HEK293 (cell line): ENCODE results near the gene JAML.

Experiments
- CTCF ChIA-PET: fragments of 350-600 bp; formaldehyde crosslinking; extraction: SDS; loops from one replicate; lab custom pipeline; 2021; ENCODE audit warnings: antibody characterized with exemption; lab: Yijun Ruan, JAX
- POLR2A ChIA-PET: fragments of 300-600 bp; formaldehyde crosslinking; extraction: SDS; loops from one replicate; lab custom pipeline; 2020; ENCODE audit warnings: antibody characterized with exemption, inconsistent platforms; lab: Yijun Ruan, JAX
- H3K27ac ChIP-seq: fragments of 200-500 bp; sonication (Bioruptor generic); 2 replicates; pipeline ENCODE4 v1.5.1; 2014; ENCODE audit warnings: low read depth, low read length, control low read depth, inconsistent platforms; ENCODE audit errors: extremely low read depth
- H3K36me3 ChIP-seq, 2 experiments: fragments of 200-500 bp in 1 of 2; sonication (Bioruptor generic) in 1 of 2; 1 replicate in 1 of 2; 2 replicates in 1 of 2; pipeline ENCODE4 v1.5.1; 2014 to 2017; ENCODE audit warnings: inconsistent platforms in 2 of 2, low read length in 2 of 2; ENCODE audit not compliant: control insufficient read depth in 2 of 2, insufficient read depth in 1 of 2
- H3K4me1 ChIP-seq: fragments of 200-500 bp; sonication (Bioruptor generic); 2 replicates; pipeline ENCODE4 v1.5.1; 2014; ENCODE audit warnings: mild to moderate bottlenecking, low read length, inconsistent platforms; ENCODE audit not compliant: control insufficient read depth, insufficient read depth
- H3K4me3 ChIP-seq: 2 replicates; pipeline ENCODE4 v1.5.1; 2011; ENCODE audit warnings: low read depth, mild to moderate bottlenecking, control low read depth, low read length, moderate library complexity
- H3K9me3 ChIP-seq: fragments of 200-500 bp; sonication (Bioruptor generic); 2 replicates; pipeline ENCODE4 v1.5.1; 2014; ENCODE audit warnings: low read depth, low read length, inconsistent platforms; ENCODE audit not compliant: control insufficient read depth, insufficient read depth
- BCL11A ChIP-seq: fragments of 450-650 bp; formaldehyde crosslinking; IDR thresholded peaks from 2 replicates; pipeline ENCODE4 v1.5.1; 2016; ENCODE audit warnings: low read depth, missing biosample characterization, missing genetic modification characterization
- KLF1 ChIP-seq: fragments of 450-650 bp; formaldehyde crosslinking; IDR thresholded peaks from 2 replicates; pipeline ENCODE4 v1.5.1; 2016; ENCODE audit warnings: missing biosample characterization, missing genetic modification characterization
- SCRT2 ChIP-seq: fragments of 450-650 bp; formaldehyde crosslinking; IDR thresholded peaks from 2 replicates; pipeline ENCODE4 v1.5.1; 2016; ENCODE audit warnings: missing biosample characterization, missing genetic modification characterization
- SETDB1 ChIP-seq: IDR thresholded peaks from one replicate; pipeline ENCODE4 v1.6.1; 2017; ENCODE audit warnings: mild to moderate bottlenecking, low read length, moderate library complexity, mixed read lengths; ENCODE audit not compliant: insufficient read length
- TCF7L2 ChIP-seq: IDR thresholded peaks from 2 replicates; pipeline ENCODE4 v1.6.1; 2011; ENCODE audit warnings: low read depth, mild to moderate bottlenecking, inconsistent platforms, low read length, moderate library complexity, borderline replicate concordance
- ZBTB1 ChIP-seq: fragments of 450-650 bp; formaldehyde crosslinking; IDR thresholded peaks from 2 replicates; pipeline ENCODE4 v1.5.1; 2016; ENCODE audit warnings: missing biosample characterization, missing genetic modification characterization
- ZBTB20 ChIP-seq: fragments of 450-650 bp; formaldehyde crosslinking; IDR thresholded peaks from 2 replicates; pipeline ENCODE4 v1.5.1; 2016; ENCODE audit warnings: missing biosample characterization, missing genetic modification characterization
- ZNF157 ChIP-seq: fragments of 450-650 bp; formaldehyde crosslinking; IDR thresholded peaks from 2 replicates; pipeline ENCODE4 v1.5.1; 2016; ENCODE audit warnings: missing biosample characterization, missing genetic modification characterization
- ZNF184 ChIP-seq: fragments of 450-650 bp; IDR thresholded peaks from 2 replicates; pipeline ENCODE4 v1.5.1; 2018; ENCODE audit warnings: missing biosample characterization, mild to moderate bottlenecking, missing genetic modification characterization
- ZNF266 ChIP-seq: fragments of 450-650 bp; formaldehyde crosslinking; IDR thresholded peaks from 2 replicates; pipeline ENCODE4 v1.5.1; 2016; ENCODE audit warnings: missing biosample characterization, missing genetic modification characterization, low read depth
- ZNF404 ChIP-seq: fragments of 450-650 bp; formaldehyde crosslinking; IDR thresholded peaks from 2 replicates; pipeline ENCODE4 v1.5.1; 2017; ENCODE audit warnings: missing biosample characterization, missing genetic modification characterization
- ZNF48 ChIP-seq: fragments of 450-650 bp; formaldehyde crosslinking; IDR thresholded peaks from 2 replicates; pipeline ENCODE4 v1.5.1; 2016; ENCODE audit warnings: missing biosample characterization, missing genetic modification characterization
- ZNF501 ChIP-seq: fragments of 450-650 bp; formaldehyde crosslinking; IDR thresholded peaks from 2 replicates; pipeline ENCODE4 v1.5.1; 2016; ENCODE audit warnings: missing biosample characterization, missing genetic modification characterization
- ZNF558 ChIP-seq: fragments of 450-650 bp; formaldehyde crosslinking; IDR thresholded peaks from 2 replicates; pipeline ENCODE4 v1.5.1; 2016; ENCODE audit warnings: missing biosample characterization, missing genetic modification characterization
- ZNF664 ChIP-seq: fragments of 450-650 bp; formaldehyde crosslinking; IDR thresholded peaks from 2 replicates; pipeline ENCODE4 v1.5.1; 2016; ENCODE audit warnings: missing biosample characterization, missing genetic modification characterization
- ZNF677 ChIP-seq: fragments of 450-650 bp; IDR thresholded peaks from 2 replicates; pipeline ENCODE4 v1.5.0; 2018; ENCODE audit warnings: missing biosample characterization, mild to moderate bottlenecking, missing genetic modification characterization, moderate library complexity
- ZSCAN30 ChIP-seq: fragments of 450-650 bp; IDR thresholded peaks from 2 replicates; pipeline ENCODE4 v1.5.1; 2018; ENCODE audit warnings: missing biosample characterization, mild to moderate bottlenecking, missing genetic modification characterization, moderate library complexity
- TF ChIP-seq, protein P1 (sequence below): fragments of 450-650 bp; formaldehyde crosslinking; IDR thresholded peaks from 2 replicates; pipeline ENCODE4 v1.5.1; 2016; ENCODE audit warnings: missing biosample characterization, missing genetic modification characterization
- TF ChIP-seq, protein P2 (sequence below): fragments of 450-650 bp; formaldehyde crosslinking; IDR thresholded peaks from 2 replicates; pipeline ENCODE4 v1.5.1; 2016; ENCODE audit warnings: missing biosample characterization, missing genetic modification characterization

JAML gene

DNA sequence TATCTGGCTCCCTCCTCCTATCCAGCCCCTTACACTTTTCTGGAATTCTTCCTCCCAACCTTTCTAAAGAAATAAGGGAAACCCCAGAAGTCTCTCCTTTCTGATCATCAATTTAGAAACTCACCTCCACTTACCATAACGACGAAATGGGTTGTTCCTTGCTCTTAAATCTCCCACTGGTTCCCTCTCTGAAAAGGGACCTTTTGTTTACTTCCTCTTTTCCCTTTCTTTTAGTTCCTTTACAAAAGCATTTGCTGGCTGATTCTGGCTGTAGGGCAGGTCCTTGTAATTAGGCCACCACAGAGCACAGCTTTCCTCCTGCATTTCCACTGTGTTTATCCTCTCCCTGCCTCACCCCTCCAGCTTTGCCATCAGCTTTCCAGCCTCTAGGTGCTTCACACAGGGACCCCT, 12.0 kb downstream of the JAML start:
- ChIA-PET POLR2A (no interaction called here), CTCF (interaction anchor here (0.6 to 4.7 kb wide), 3 partner anchors 14 to 273 kb away, joined by 3 to 30 read pairs (median 4); no protein-coding TSS in a partner anchor)
- Histone ChIP-seq H3K4me3 (no peak overlapping the region), H3K4me1 (no peaks in the 10 kb centered on the region), H3K36me3 (no peaks in the 10 kb centered on the region), H3K27ac (no peak overlapping the region), H3K9me3 (no peaks in the 10 kb centered on the region)
- TF ChIP-seq ZNF266 (tag by site-specific recombination): no peak

DNA sequence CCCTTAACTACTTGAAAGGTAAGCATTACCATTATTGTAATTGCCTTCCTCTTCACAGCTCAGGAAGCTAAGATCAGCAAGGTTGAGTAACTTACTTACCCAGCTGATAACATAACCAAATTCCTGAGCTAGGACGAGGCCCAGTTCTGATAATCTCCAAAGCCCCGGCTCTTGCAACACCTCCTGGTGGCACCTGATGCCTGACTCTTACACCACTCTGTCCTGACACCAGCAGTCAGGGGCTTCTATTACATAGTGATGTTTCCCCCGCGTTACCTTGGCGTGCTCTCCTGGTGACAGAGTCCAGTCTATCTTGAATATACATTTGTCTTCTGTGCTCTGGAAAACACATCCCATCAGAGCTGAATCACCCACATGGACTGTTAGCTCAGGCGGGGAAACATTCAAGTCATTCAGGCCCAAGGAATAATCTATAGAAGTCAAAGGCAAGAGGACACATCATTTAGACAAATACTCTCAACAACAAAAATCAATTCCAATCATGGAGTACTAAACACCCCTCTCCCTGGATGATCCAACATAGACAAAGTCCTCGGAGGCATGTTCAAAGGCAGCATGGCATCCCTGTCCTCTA, 12.6 kb downstream of the JAML start:
- no peak for TF ChIP-seq SCRT2 (tag by site-specific recombination)
- no peak for TF ChIP-seq ZNF558 (tag by site-specific recombination)
- TF ChIP-seq ZNF48 (tag by site-specific recombination): no peak
- ChIA-PET POLR2A (no interaction called here), CTCF (interaction anchor here (1.0 to 4.7 kb wide), 5 partner anchors 10 to 141 kb away, joined by 4 to 31 read pairs (median 5); no protein-coding TSS in a partner anchor)
- no peaks in the 10 kb centered on the region for H3K4me1 ChIP-seq
- H3K27ac ChIP-seq: no peak overlapping the region
- no peak overlapping the region for H3K4me3 ChIP-seq
- no peaks in the 10 kb centered on the region for H3K9me3 ChIP-seq
- no peaks in the 10 kb centered on the region for H3K36me3 ChIP-seq

DNA sequence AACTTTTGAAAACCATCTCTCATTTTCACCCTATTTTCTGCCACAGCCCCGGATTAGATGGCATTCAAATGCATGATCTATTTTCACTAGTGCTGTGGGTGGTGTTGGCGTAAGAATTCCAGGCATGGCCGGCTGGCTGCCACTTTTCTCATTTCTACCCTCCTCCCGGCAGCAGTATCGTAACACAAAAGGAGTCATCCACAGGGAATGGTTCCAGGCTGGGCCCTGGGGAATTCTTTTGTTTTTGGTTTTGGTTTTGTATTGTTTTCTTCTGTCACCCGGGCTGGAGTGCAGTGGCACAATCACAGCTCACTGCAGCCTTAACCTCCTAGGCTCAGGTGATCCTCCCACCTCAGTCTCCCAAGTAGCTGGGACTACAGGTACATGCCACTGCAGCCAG, 13.8 kb downstream of the JAML start:
- Histone ChIP-seq H3K4me1 (no peaks in the 10 kb centered on the region), H3K27ac (no peak overlapping the region), H3K36me3 (no peaks in the 10 kb centered on the region), H3K4me3 (no peak overlapping the region), H3K9me3 (no peaks in the 10 kb centered on the region)
- TF ChIP-seq TCF7L2 (no peak), SETDB1 (no peak), ZBTB20 (no peak), ZNF677 (tag by site-specific recombination) (no peak), ZNF404 (no peak), ZBTB1 (tag by site-specific recombination) (no peak), BCL11A (no peak), ZSCAN30 (tag by site-specific recombination) (no peak), ZNF184 (tag by site-specific recombination) (no peak), ZNF501 (tag by site-specific recombination) (no peak), ZNF664 (tag by site-specific recombination) (no peak), ZNF157 (tag by site-specific recombination) (no peak), KLF1 (tag by site-specific recombination) (no peak)
- TF ChIP-seq, protein P1, sequence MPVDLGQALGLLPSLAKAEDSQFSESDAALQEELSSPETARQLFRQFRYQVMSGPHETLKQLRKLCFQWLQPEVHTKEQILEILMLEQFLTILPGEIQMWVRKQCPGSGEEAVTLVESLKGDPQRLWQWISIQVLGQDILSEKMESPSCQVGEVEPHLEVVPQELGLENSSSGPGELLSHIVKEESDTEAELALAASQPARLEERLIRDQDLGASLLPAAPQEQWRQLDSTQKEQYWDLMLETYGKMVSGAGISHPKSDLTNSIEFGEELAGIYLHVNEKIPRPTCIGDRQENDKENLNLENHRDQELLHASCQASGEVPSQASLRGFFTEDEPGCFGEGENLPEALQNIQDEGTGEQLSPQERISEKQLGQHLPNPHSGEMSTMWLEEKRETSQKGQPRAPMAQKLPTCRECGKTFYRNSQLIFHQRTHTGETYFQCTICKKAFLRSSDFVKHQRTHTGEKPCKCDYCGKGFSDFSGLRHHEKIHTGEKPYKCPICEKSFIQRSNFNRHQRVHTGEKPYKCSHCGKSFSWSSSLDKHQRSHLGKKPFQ (tag by site-specific recombination): no peak
- TF ChIP-seq, protein P2, sequence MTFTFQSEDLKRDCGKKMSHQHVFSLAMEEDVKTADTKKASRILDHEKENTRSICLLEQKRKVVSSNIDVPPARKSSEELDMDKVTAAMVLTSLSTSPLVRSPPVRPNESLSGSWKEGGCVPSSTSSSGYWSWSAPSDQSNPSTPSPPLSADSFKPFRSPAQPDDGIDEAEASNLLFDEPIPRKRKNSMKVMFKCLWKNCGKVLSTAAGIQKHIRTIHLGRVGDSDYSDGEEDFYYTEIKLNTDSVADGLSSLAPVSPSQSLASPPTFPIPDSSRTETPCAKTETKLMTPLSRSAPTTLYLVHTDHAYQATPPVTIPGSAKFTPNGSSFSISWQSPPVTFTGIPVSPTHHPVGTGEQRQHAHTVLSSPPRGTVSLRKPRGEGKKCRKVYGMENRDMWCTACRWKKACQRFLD: no peak
- CTCF ChIA-PET: interaction anchor here (1.0 to 4.5 kb wide), 2 partner anchors 11 to 13 kb away, joined by 5 to 31 read pairs; no protein-coding TSS in a partner anchor
- POLR2A ChIA-PET: no interaction called here
